OCI-LY7 (cell line): Measurements from ENCODE around the gene DOCK7.

Source experiments
- EZH2phosphoT487 ChIP-seq: fragments of 200-600 bp; sonication (generic); IDR thresholded peaks from 2 replicates; pipeline ENCODE4 v1.6.1; 2018; ENCODE audit warnings: low read depth, borderline replicate concordance, mild to moderate bottlenecking, mixed run types, antibody characterized with exemption, low read length, moderate library complexity, mixed read lengths
- TF ChIP-seq, protein P1 (sequence below): fragments of 200-600 bp; sonication (generic); conservative IDR thresholded peaks from 2 replicates; pipeline ENCODE4 v1.5.1; 2014; ENCODE audit warnings: mild to moderate bottlenecking, antibody characterized with exemption, low read length, moderate library complexity, mixed read lengths

- TF ChIP-seq, protein P1, sequence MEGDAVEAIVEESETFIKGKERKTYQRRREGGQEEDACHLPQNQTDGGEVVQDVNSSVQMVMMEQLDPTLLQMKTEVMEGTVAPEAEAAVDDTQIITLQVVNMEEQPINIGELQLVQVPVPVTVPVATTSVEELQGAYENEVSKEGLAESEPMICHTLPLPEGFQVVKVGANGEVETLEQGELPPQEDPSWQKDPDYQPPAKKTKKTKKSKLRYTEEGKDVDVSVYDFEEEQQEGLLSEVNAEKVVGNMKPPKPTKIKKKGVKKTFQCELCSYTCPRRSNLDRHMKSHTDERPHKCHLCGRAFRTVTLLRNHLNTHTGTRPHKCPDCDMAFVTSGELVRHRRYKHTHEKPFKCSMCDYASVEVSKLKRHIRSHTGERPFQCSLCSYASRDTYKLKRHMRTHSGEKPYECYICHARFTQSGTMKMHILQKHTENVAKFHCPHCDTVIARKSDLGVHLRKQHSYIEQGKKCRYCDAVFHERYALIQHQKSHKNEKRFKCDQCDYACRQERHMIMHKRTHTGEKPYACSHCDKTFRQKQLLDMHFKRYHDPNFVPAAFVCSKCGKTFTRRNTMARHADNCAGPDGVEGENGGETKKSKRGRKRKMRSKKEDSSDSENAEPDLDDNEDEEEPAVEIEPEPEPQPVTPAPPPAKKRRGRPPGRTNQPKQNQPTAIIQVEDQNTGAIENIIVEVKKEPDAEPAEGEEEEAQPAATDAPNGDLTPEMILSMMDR: no peak
- no peak for TF ChIP-seq EZH2phosphoT487
These were observed 164.3 kb downstream of the DOCK7 start for GRCh38 chr1:62523860-62524259.
